HEK293 (cell line): Measurements from ENCODE around the gene DOK6.

Experiments used
- CTCF ChIP-seq: fragments of 450-650 bp; formaldehyde crosslinking; IDR thresholded peaks from 2 replicates; pipeline ENCODE4 v1.5.1; 2016; ENCODE audit warnings: missing biosample characterization, missing genetic modification characterization
- HOXA7 ChIP-seq: sonication (generic); formaldehyde crosslinking; IDR thresholded peaks from 2 replicates; pipeline ENCODE4 v1.8.1; 2022; ENCODE audit warnings: missing genetic modification reagents, borderline replicate concordance
- IKZF3 ChIP-seq: fragments of 450-650 bp; IDR thresholded peaks from 2 replicates; pipeline ENCODE4 v1.5.0; 2018; ENCODE audit warnings: missing biosample characterization, mild to moderate bottlenecking, missing genetic modification characterization, moderate library complexity
- REPIN1 ChIP-seq: fragments of 450-650 bp; formaldehyde crosslinking; IDR thresholded peaks from 2 replicates; pipeline ENCODE4 v1.5.1; 2017; ENCODE audit warnings: missing biosample characterization, missing genetic modification characterization, low read depth
- SETDB1 ChIP-seq: IDR thresholded peaks from one replicate; pipeline ENCODE4 v1.6.1; 2017; ENCODE audit warnings: mild to moderate bottlenecking, low read length, moderate library complexity, mixed read lengths; ENCODE audit not compliant: insufficient read length
- TCF7L2 ChIP-seq: IDR thresholded peaks from 2 replicates; pipeline ENCODE4 v1.6.1; 2011; ENCODE audit warnings: low read depth, mild to moderate bottlenecking, inconsistent platforms, low read length, moderate library complexity, borderline replicate concordance
- YY1 ChIP-seq: fragments of 450-650 bp; formaldehyde crosslinking; IDR thresholded peaks from 2 replicates; pipeline ENCODE4 v1.5.1; 2018; ENCODE audit warnings: missing biosample characterization, missing genetic modification characterization
- ZNF274 ChIP-seq, 2 experiments: fragments of 200-500 bp in 1 of 2; fragments of 450-650 bp in 1 of 2; sonication (Bioruptor generic) in 1 of 2; formaldehyde crosslinking in 1 of 2; IDR thresholded peaks; 2 replicates each; pipeline versions ENCODE4 v1.5.1 to v1.6.1; 2014 to 2016; ENCODE audit warnings: borderline replicate concordance in 1 of 2, inconsistent platforms in 1 of 2, low read length in 1 of 2, missing biosample characterization in 1 of 2, missing genetic modification characterization in 1 of 2
- ZNF549 ChIP-seq: fragments of 450-650 bp; IDR thresholded peaks from 2 replicates; pipeline ENCODE4 v1.5.1; 2018; ENCODE audit warnings: missing biosample characterization, missing genetic modification characterization, mild to moderate bottlenecking, inconsistent platforms, moderate library complexity
- ZNF658 ChIP-seq: fragments of 450-650 bp; formaldehyde crosslinking; IDR thresholded peaks from 2 replicates; pipeline ENCODE4; 2016; ENCODE audit warnings: missing biosample characterization, missing genetic modification characterization
- ZNF777 ChIP-seq: fragments of 450-650 bp; formaldehyde crosslinking; IDR thresholded peaks from 2 replicates; pipeline ENCODE4 v1.5.1; 2017; ENCODE audit warnings: missing biosample characterization, missing genetic modification characterization, borderline replicate concordance
- ZNF792 ChIP-seq: fragments of 450-650 bp; formaldehyde crosslinking; IDR thresholded peaks from 2 replicates; pipeline ENCODE4 v1.5.1; 2016; ENCODE audit warnings: missing biosample characterization, missing genetic modification characterization
- TF ChIP-seq, protein P1 (sequence below): sonication (generic); formaldehyde crosslinking; IDR thresholded peaks from 2 replicates; pipeline ENCODE4 v1.8.1; 2022; ENCODE audit warnings: mild to moderate bottlenecking, moderate library complexity, missing genetic modification reagents

- TF ChIP-seq ZNF777 (tag by site-specific recombination): no peak
- no peak for TF ChIP-seq CTCF (tag by site-specific recombination)
- TF ChIP-seq HOXA7: no peak
- no peak for TF ChIP-seq TCF7L2
- TF ChIP-seq, protein P1, sequence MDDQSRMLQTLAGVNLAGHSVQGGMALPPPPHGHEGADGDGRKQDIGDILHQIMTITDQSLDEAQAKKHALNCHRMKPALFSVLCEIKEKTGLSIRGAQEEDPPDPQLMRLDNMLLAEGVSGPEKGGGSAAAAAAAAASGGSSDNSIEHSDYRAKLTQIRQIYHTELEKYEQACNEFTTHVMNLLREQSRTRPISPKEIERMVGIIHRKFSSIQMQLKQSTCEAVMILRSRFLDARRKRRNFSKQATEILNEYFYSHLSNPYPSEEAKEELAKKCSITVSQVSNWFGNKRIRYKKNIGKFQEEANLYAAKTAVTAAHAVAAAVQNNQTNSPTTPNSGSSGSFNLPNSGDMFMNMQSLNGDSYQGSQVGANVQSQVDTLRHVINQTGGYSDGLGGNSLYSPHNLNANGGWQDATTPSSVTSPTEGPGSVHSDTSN (CRISPR knock-in tag): no peak
- no peak for TF ChIP-seq SETDB1
- TF ChIP-seq IKZF3 (tag by site-specific recombination): no peak
- TF ChIP-seq ZNF549 (tag by site-specific recombination): no peak
- TF ChIP-seq ZNF658 (tag by site-specific recombination): no peak
- no peak for TF ChIP-seq ZNF792 (tag by site-specific recombination)
- no peak for TF ChIP-seq YY1 (tag by site-specific recombination)
- TF ChIP-seq REPIN1 (tag by site-specific recombination): no peak
- no peak for TF ChIP-seq ZNF274 (IDR thresholded peaks at IDR 0.05; ENCODE audit: low read length)
- TF ChIP-seq ZNF274 (tag by site-specific recombination; IDR thresholded peaks at IDR 0.05; ENCODE audit: borderline replicate concordance): no peak
These were observed 87.1 kb downstream of the DOK6 start for GRCh38 chr18:69487488-69488394.
